A673 (cell line): ENCODE results near the gene A1CF.

ENCODE experiments used
- EZH2 ChIP-seq: fragments of 200-600 bp; sonication (generic); IDR thresholded peaks from 2 replicates; pipeline ENCODE4 v1.6.1; 2017; ENCODE audit warnings: borderline replicate concordance, low read depth, mild to moderate bottlenecking, mixed read lengths, antibody characterized with exemption, low read length; ENCODE audit not compliant: poor library complexity, severe bottlenecking
- TF ChIP-seq, protein P1 (sequence below): fragments of 300-800, 200-600 bp; sonication (generic); conservative IDR thresholded peaks from 2 replicates; pipeline ENCODE4 v1.5.1; 2017; ENCODE audit warnings: low read depth, mild to moderate bottlenecking, antibody characterized with exemption, low read length, moderate library complexity, mixed read lengths

DNA sequence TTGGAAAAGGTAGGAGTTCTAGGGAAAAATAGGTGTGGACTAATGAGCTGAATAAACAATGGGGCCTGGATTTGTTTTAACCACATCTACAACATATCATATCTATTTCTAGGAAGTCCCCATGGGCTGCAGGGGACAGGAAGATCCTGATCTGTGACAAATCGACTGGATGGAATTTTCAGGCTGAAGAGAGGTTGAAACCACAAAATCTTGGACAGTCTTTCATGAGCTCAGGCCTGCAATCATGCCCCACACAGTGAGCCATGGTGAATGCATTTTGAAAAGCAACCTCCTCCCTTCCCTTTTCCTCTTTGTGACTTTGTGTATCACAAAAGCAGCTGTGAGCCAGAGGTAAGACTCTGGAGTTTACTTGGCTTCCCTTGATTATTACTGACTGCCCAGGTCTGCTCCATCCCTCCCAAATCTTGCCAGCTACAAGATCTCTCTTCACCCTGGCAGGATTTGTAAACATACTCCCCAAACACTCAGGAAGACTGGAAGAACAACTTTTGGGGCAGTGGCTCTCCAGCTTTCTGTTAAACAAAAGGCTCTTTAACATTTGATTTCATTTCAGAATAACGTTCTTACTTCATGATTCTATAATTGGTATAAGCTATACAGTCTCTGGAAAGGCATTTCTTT lies 79.3 kb downstream of the A1CF start:
- TF ChIP-seq, protein P1, sequence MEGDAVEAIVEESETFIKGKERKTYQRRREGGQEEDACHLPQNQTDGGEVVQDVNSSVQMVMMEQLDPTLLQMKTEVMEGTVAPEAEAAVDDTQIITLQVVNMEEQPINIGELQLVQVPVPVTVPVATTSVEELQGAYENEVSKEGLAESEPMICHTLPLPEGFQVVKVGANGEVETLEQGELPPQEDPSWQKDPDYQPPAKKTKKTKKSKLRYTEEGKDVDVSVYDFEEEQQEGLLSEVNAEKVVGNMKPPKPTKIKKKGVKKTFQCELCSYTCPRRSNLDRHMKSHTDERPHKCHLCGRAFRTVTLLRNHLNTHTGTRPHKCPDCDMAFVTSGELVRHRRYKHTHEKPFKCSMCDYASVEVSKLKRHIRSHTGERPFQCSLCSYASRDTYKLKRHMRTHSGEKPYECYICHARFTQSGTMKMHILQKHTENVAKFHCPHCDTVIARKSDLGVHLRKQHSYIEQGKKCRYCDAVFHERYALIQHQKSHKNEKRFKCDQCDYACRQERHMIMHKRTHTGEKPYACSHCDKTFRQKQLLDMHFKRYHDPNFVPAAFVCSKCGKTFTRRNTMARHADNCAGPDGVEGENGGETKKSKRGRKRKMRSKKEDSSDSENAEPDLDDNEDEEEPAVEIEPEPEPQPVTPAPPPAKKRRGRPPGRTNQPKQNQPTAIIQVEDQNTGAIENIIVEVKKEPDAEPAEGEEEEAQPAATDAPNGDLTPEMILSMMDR: no peak
- TF ChIP-seq EZH2: no peak
